Keratinocyte (primary cell): ENCODE data around the gene TMPRSS13.

Experiments
- CTCF ChIP-seq, 3 experiments: IDR thresholded peaks in 1 of 3; conservative IDR thresholded peaks in 1 of 3; optimal IDR thresholded peaks in 1 of 3; 2 replicates in 2 of 3; 3 replicates in 1 of 3; pipeline versions ENCODE3 to v1.5.1; 2011; ENCODE audit warnings: low read length in 3 of 3, mild to moderate bottlenecking in 3 of 3, moderate library complexity in 2 of 3, control low read depth in 1 of 3, inconsistent platforms in 1 of 3; ENCODE audit not compliant: insufficient read depth in 2 of 3; ENCODE audit errors: extremely low read depth in 1 of 3
- EZH2 ChIP-seq: IDR thresholded peaks from one replicate; pipeline ENCODE4 v1.6.1; 2012; ENCODE audit warnings: inconsistent platforms, mild to moderate bottlenecking, low read length, moderate library complexity

- TF ChIP-seq CTCF (optimal IDR thresholded peaks at IDR 0.05 in 1 of 3, IDR thresholded peaks at IDR 0.05 in 1 of 3, conservative IDR thresholded peaks at IDR 0.05 in 1 of 3; ENCODE audit: extremely low read depth in 1 of 3, insufficient read depth in 2 of 3, low read length in 3 of 3) (no peak), EZH2 (no peak)
These were observed 11.5 kb upstream of the TMPRSS13 start for GRCh38 chr11:117940736-117941135.
